OCI-LY1 (cell line): ENCODE measurements around the gene TM9SF4.

ENCODE experiments used
- H2AFZ ChIP-seq: fragments of 200-600 bp; sonication (generic), shearing (Covaris generic); 2 replicates; pipeline ENCODE4 v1.6.0; 2014; ENCODE audit warnings: antibody characterized with exemption, mild to moderate bottlenecking, low read length
- H3F3A ChIP-seq: fragments of 200-600 bp; sonication (generic), shearing (Covaris generic); 2 replicates; pipeline ENCODE4 v1.6.0; 2014; ENCODE audit warnings: mild to moderate bottlenecking, antibody characterized with exemption, low read length, moderate library complexity; ENCODE audit not compliant: insufficient read depth
- H3K27ac ChIP-seq: fragments of 200-600 bp; sonication (generic); 2 replicates; pipeline ENCODE4 v1.5.1; 2014; ENCODE audit warnings: low read length, mixed run types, mild to moderate bottlenecking, low read depth; ENCODE audit not compliant: poor library complexity, severe bottlenecking
- H3K27me3 ChIP-seq: fragments of 200-600 bp; sonication (generic); 2 replicates; pipeline ENCODE4 v1.6.0; 2014; ENCODE audit warnings: antibody characterized with exemption, mild to moderate bottlenecking, low read length, moderate library complexity; ENCODE audit not compliant: insufficient read depth
- H3K36me3 ChIP-seq: fragments of 200-600 bp; sonication (generic); 2 replicates; pipeline ENCODE4 v1.6.1; 2014; ENCODE audit warnings: mild to moderate bottlenecking, antibody characterized with exemption, low read length, moderate library complexity, mixed read lengths; ENCODE audit not compliant: insufficient read depth
- H3K4me1 ChIP-seq: fragments of 200-600 bp; sonication (generic); 2 replicates; pipeline ENCODE4 v1.5.1; 2014; ENCODE audit warnings: mild to moderate bottlenecking, low read length, moderate library complexity; ENCODE audit not compliant: insufficient read depth, severe bottlenecking
- H3K4me2 ChIP-seq: fragments of 200-600 bp; sonication (generic), shearing (Covaris generic); 2 replicates; pipeline ENCODE4 v1.6.1; 2014; ENCODE audit warnings: low read length
- H3K4me3 ChIP-seq: fragments of 200-600 bp; sonication (generic); 2 replicates; pipeline ENCODE4 v1.5.1; 2014; ENCODE audit warnings: low read length, low read depth, mild to moderate bottlenecking, mixed read lengths; ENCODE audit not compliant: poor library complexity, severe bottlenecking
- H3K79me2 ChIP-seq: fragments of 200-600 bp; shearing (Covaris generic); 2 replicates; pipeline ENCODE4 v1.6.1; 2016; ENCODE audit warnings: mixed run types, low read length, mixed read lengths; ENCODE audit not compliant: insufficient read depth
- H3K9ac ChIP-seq: fragments of 200-600 bp; sonication (generic), shearing (Covaris generic); 2 replicates; pipeline ENCODE4 v1.6.1; 2014; ENCODE audit warnings: mild to moderate bottlenecking, low read length, mixed read lengths
- H3K9me2 ChIP-seq: fragments of 200-600 bp; sonication (generic), shearing (Covaris generic); 2 replicates; pipeline ENCODE4 v1.6.1; 2014; ENCODE audit warnings: low read depth, mild to moderate bottlenecking, low read length, mixed read lengths
- H3K9me3 ChIP-seq: fragments of 200-600 bp; shearing (Covaris generic); 2 replicates; pipeline ENCODE4 v1.6.1; 2014; ENCODE audit warnings: low read length, mixed read lengths
- H4K20me1 ChIP-seq: fragments of 200-600 bp; sonication (generic), shearing (Covaris generic); 2 replicates; pipeline ENCODE4 v1.6.0; 2016; ENCODE audit warnings: mild to moderate bottlenecking, low read length; ENCODE audit not compliant: insufficient read depth
- EZH2 ChIP-seq: fragments of 200-600 bp; sonication (generic), shearing (Covaris generic); IDR thresholded peaks from 2 replicates; pipeline ENCODE4 v1.8.0; 2017; ENCODE audit warnings: borderline replicate concordance, mixed run types, mild to moderate bottlenecking, antibody characterized with exemption, low read length, moderate library complexity, mixed read lengths
- TF ChIP-seq, protein P1 (sequence below): fragments of 200-600 bp; sonication (generic), shearing (Covaris generic); IDR thresholded peaks from 2 replicates; pipeline ENCODE4 v1.5.1; 2017; ENCODE audit warnings: mild to moderate bottlenecking, antibody characterized with exemption, low read length, moderate library complexity, mixed read lengths

Gene TM9SF4

GRCh38 chr20:32128167-32128566 is 18.7 kb downstream of the TM9SF4 start:
- Histone ChIP-seq H3K4me1 (peaks cover 15% of the 10 kb centered on the region), H2AFZ (no peak overlapping the region), H3K27ac (no peak overlapping the region), H3K36me3 (peaks cover 15% of the 10 kb centered on the region; the same call in 1 of the 2 replicates), H3K27me3 (no peaks in the 10 kb centered on the region), H3K9ac (no peak overlapping the region), H4K20me1 (no peaks in the 10 kb centered on the region), H3K79me2 (peaks cover 29% of the 10 kb centered on the region), H3K9me2 (no peaks in the 10 kb centered on the region), H3F3A (peaks cover 3% of the 10 kb centered on the region; the same call in 1 of the 2 replicates), H3K4me2 (no peak overlapping the region), H3K4me3 (no peak overlapping the region), H3K9me3 (no peaks in the 10 kb centered on the region)
- TF ChIP-seq, protein P1, sequence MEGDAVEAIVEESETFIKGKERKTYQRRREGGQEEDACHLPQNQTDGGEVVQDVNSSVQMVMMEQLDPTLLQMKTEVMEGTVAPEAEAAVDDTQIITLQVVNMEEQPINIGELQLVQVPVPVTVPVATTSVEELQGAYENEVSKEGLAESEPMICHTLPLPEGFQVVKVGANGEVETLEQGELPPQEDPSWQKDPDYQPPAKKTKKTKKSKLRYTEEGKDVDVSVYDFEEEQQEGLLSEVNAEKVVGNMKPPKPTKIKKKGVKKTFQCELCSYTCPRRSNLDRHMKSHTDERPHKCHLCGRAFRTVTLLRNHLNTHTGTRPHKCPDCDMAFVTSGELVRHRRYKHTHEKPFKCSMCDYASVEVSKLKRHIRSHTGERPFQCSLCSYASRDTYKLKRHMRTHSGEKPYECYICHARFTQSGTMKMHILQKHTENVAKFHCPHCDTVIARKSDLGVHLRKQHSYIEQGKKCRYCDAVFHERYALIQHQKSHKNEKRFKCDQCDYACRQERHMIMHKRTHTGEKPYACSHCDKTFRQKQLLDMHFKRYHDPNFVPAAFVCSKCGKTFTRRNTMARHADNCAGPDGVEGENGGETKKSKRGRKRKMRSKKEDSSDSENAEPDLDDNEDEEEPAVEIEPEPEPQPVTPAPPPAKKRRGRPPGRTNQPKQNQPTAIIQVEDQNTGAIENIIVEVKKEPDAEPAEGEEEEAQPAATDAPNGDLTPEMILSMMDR, result no peak
- TF ChIP-seq EZH2, result no peak

GRCh38 chr20:32129863-32130262 is 20.3 kb downstream of the TM9SF4 start:
- Histone ChIP-seq H3K27ac (no peak overlapping the region), H3K9ac (no peak overlapping the region), H3K4me2 (no peak overlapping the region), H3K9me2 (no peaks in the 10 kb centered on the region), H3K36me3 (peaks cover 15% of the 10 kb centered on the region; the same call in 1 of the 2 replicates), H3F3A (no peaks in the 10 kb centered on the region), H2AFZ (no peak overlapping the region), H3K4me3 (no peak overlapping the region), H4K20me1 (no peaks in the 10 kb centered on the region), H3K27me3 (no peaks in the 10 kb centered on the region), H3K4me1 (peaks cover 12% of the 10 kb centered on the region), H3K79me2 (peaks cover 24% of the 10 kb centered on the region), H3K9me3 (no peaks in the 10 kb centered on the region)
- TF ChIP-seq, protein P1, result no peak
- no peak for TF ChIP-seq EZH2

GRCh38 chr20:32130352-32130751 is 20.8 kb downstream of the TM9SF4 start:
- Histone ChIP-seq H3K27ac (no peak overlapping the region), H2AFZ (no peak overlapping the region), H3K4me3 (no peak overlapping the region), H3K4me2 (no peak overlapping the region), H4K20me1 (0 out of 2 replicates have a peak, but pooled peaks cover 3% of the 10 kb centered on the region), H3K79me2 (peaks cover 24% of the 10 kb centered on the region), H3K9me2 (no peaks in the 10 kb centered on the region), H3F3A (no peaks in the 10 kb centered on the region), H3K9me3 (no peaks in the 10 kb centered on the region), H3K36me3 (peaks cover 15% of the 10 kb centered on the region; the same call in 1 of the 2 replicates), H3K4me1 (peaks cover 7% of the 10 kb centered on the region), H3K9ac (no peak overlapping the region), H3K27me3 (no peaks in the 10 kb centered on the region)
- TF ChIP-seq EZH2, result no peak
- TF ChIP-seq, protein P1, result no peak
